ENCODE data around the gene MICA.

Gene MICA

GRCh38 chr6:31462964-31463870 is 59.8 kb downstream of the MICA start:
- H3K9me3 ChIP-seq (ENCODE audit: insufficient read depth, low read length), result no peaks in the 10 kb centered on the region; the same call in 1 of the 2 replicates
- peak overlapping the region; percentile 11 for H3K9ac ChIP-seq (ENCODE audit: insufficient read length, low read depth)
- no peak for TF ChIP-seq SUZ12 (IDR thresholded peaks at IDR 0.05; ENCODE audit: extremely low read depth, insufficient read depth, insufficient read length)
- no peak for TF ChIP-seq ZNF274 (IDR thresholded peaks at IDR 0.05; ENCODE audit: low read depth, low read length)
- no peak for TF ChIP-seq YY1 (IDR thresholded peaks at IDR 0.05; ENCODE audit: insufficient read depth, insufficient read length)
- no peaks in the 10 kb centered on the region for H3K36me3 ChIP-seq (ENCODE audit: insufficient read depth, insufficient read length, low read length)
- H3K27me3 ChIP-seq (ENCODE audit: insufficient read depth, insufficient read length), result peaks cover 4% of the 10 kb centered on the region
- H3K4me3 ChIP-seq (ENCODE audit: insufficient read length, low read depth), result peak overlapping the region; percentile 38
- H3K4me1 ChIP-seq (ENCODE audit: insufficient read depth, insufficient read length), result no peaks in the 10 kb centered on the region
- DNase-seq (ENCODE audit: low read depth, low spot score), result peak; percentile 75

GRCh38 chr6:31464252-31465184 is 61.1 kb downstream of the MICA start:
- Histone ChIP-seq H3K27me3 (ENCODE audit: insufficient read depth, insufficient read length) (peaks cover 4% of the 10 kb centered on the region), H3K9ac (ENCODE audit: insufficient read length, low read depth) (no peak overlapping the region), H3K36me3 (ENCODE audit: insufficient read depth, insufficient read length, low read length) (no peaks in the 10 kb centered on the region), H3K4me3 (ENCODE audit: insufficient read length, low read depth) (no peak overlapping the region), H3K4me1 (ENCODE audit: insufficient read depth, insufficient read length) (no peaks in the 10 kb centered on the region), H3K9me3 (ENCODE audit: insufficient read depth, low read length) (no peaks in the 10 kb centered on the region; the same call in 1 of the 2 replicates)
- TF ChIP-seq SUZ12 (IDR thresholded peaks at IDR 0.05; ENCODE audit: extremely low read depth, insufficient read depth, insufficient read length), result no peak
- no peak for DNase-seq (ENCODE audit: low read depth, low spot score)
